A673 (cell line): ENCODE data around the gene ELP5. TPM values are rescaled to one million over a fixed set of nuclear protein-coding genes. Genes with fewer than 3 reads are reported as not detected.

Experiments used
- BruUV-seq: library from RNA; stranded (reverse); fragments of 400-500 nt; replicated peaks from 2 replicates; lab custom pipeline; 2021; lab: Mats Ljungman, UMichigan
- CTCF ChIA-PET: fragments of 300-600 bp; sonication (Branson Sonifier 250); formaldehyde crosslinking; loops from one replicate; lab custom pipeline; 2022; ENCODE audit warnings: antibody characterized with exemption; lab: Charles Lee
- POLR2A ChIA-PET: fragments of 300-600 bp; sonication (Branson Sonifier 250); formaldehyde crosslinking; loops from one replicate; lab custom pipeline; 2022; ENCODE audit warnings: antibody characterized with exemption; ENCODE audit not compliant: low non-redundant PET; lab: Charles Lee
- DNase-seq: peaks from one replicate; pipeline ENCODE4 v3.0.0-alpha.2; 2015; ENCODE audit warnings: low spot score
- H3K27ac ChIP-seq: fragments of 200-600 bp; sonication (generic); 2 replicates; pipeline ENCODE4 v1.5.1; 2016; ENCODE audit warnings: mixed run types, low read depth, mild to moderate bottlenecking, mixed read lengths, antibody characterized with exemption, low read length; ENCODE audit not compliant: poor library complexity, severe bottlenecking
- H3K27me3 ChIP-seq: fragments of 200-600 bp; sonication (generic); replicated peaks from 2 replicates; pipeline ENCODE4 v1.6.1; 2017; ENCODE audit warnings: mixed run types, low read depth, mild to moderate bottlenecking, mixed read lengths, antibody characterized with exemption, low read length; ENCODE audit not compliant: insufficient read depth, poor library complexity
- H3K36me3 ChIP-seq: fragments of 200-600 bp; sonication (generic); 2 replicates; pipeline ENCODE4 v1.6.1; 2016; ENCODE audit warnings: mixed run types, mild to moderate bottlenecking, mixed read lengths, antibody characterized with exemption, low read length; ENCODE audit not compliant: insufficient read depth, poor library complexity, severe bottlenecking
- H3K4me1 ChIP-seq: fragments of 200-600 bp; sonication (generic); 2 replicates; pipeline ENCODE4 v1.6.1; 2017; ENCODE audit warnings: mixed run types, mild to moderate bottlenecking, mixed read lengths, antibody characterized with exemption, low read length; ENCODE audit not compliant: insufficient read depth, poor library complexity, severe bottlenecking
- H3K4me3 ChIP-seq: fragments of 200-600 bp; sonication (generic); 2 replicates; pipeline ENCODE4 v1.5.1; 2016; ENCODE audit warnings: low read depth, mixed run types, mild to moderate bottlenecking, mixed read lengths, low read length; ENCODE audit not compliant: poor library complexity, severe bottlenecking
- H3K9me3 ChIP-seq: fragments of 200-600 bp; sonication (generic); 2 replicates; pipeline ENCODE4 v1.6.1; 2016; ENCODE audit warnings: mixed run types, low read depth, mild to moderate bottlenecking, mixed read lengths, antibody characterized with exemption, low read length; ENCODE audit not compliant: poor library complexity, severe bottlenecking
- CTCF ChIP-seq: fragments of 300-800, 200-600 bp; sonication (generic); conservative IDR thresholded peaks from 2 replicates; pipeline ENCODE4 v1.5.1; 2017; ENCODE audit warnings: low read depth, mild to moderate bottlenecking, antibody characterized with exemption, low read length, moderate library complexity, mixed read lengths
- EZH2 ChIP-seq: fragments of 200-600 bp; sonication (generic); IDR thresholded peaks from 2 replicates; pipeline ENCODE4 v1.6.1; 2017; ENCODE audit warnings: borderline replicate concordance, low read depth, mild to moderate bottlenecking, mixed read lengths, antibody characterized with exemption, low read length; ENCODE audit not compliant: poor library complexity, severe bottlenecking
- intact Hi-C: fragments of 100-400 bp; cut with micrococcal nuclease; formaldehyde crosslinking; loops from one replicate; pipeline ENCODE4 v1.10.0; 2022; ENCODE audit not compliant: unreplicated experiment
- total RNA-seq: library from RNA; stranded (reverse); gene quantifications from 2 replicates; pipeline ENCODE4 v1.2.3, GENCODE V29; 2021

ELP5 gene
- total RNA-seq, 1 experiment from 2014 or later: 128 TPM

- TF ChIP-seq EZH2 (no peak), CTCF (no peak)
- POLR2A ChIA-PET: interaction anchor here (0.5 kb wide), 1 partner anchor 11 kb away, joined by 21 read pairs; the partner anchor contains the start of gene SLC2A4
- no peaks in the 10 kb centered on the region for H3K27me3 ChIP-seq
Measured at GRCh38 chr17:7292729-7293128, 40.7 kb downstream of the ELP5 start.

GRCh38 chr17:7293159-7293558 is 41.1 kb downstream of the ELP5 start:
- Histone ChIP-seq H3K9me3 (no peaks in the 10 kb centered on the region), H3K36me3 (no peaks in the 10 kb centered on the region), H3K27ac (no peak overlapping the region), H3K4me1 (peaks cover 22% of the 10 kb centered on the region), H3K27me3 (no peaks in the 10 kb centered on the region), H3K4me3 (no peak overlapping the region)
- no peak for DNase-seq
- intact Hi-C loops: no loop called here
- no TSS peak for BruUV-seq
- POLR2A ChIA-PET: no interaction called here
- TF ChIP-seq EZH2: no peak
- TF ChIP-seq CTCF: no peak
- CTCF ChIA-PET: interaction anchor here (0.6 kb wide), 1 partner anchor 270 kb away, joined by 4 read pairs; no protein-coding TSS in a partner anchor

More at GRCh38 chr17:7292729-7293128, 40.7 kb downstream of the ELP5 start:
- intact Hi-C loops: no loop called here
- H3K4me1 ChIP-seq: peaks cover 22% of the 10 kb centered on the region
- DNase-seq: no peak
- no peak overlapping the region for H3K4me3 ChIP-seq
- H3K27ac ChIP-seq: no peak overlapping the region
- BruUV-seq: no TSS peak
- H3K9me3 ChIP-seq: no peaks in the 10 kb centered on the region
- no peaks in the 10 kb centered on the region for H3K36me3 ChIP-seq
- CTCF ChIA-PET: interaction anchor here (0.6 kb wide), 1 partner anchor 271 kb away, joined by 4 read pairs; no protein-coding TSS in a partner anchor

- Histone ChIP-seq H3K27me3 (no peaks in the 10 kb centered on the region), H3K9me3 (no peaks in the 10 kb centered on the region), H3K4me3 (peak overlapping the region; percentile 30), H3K4me1 (peaks cover 22% of the 10 kb centered on the region), H3K27ac (no peak overlapping the region), H3K36me3 (no peaks in the 10 kb centered on the region)
- no peak for TF ChIP-seq CTCF
- ChIA-PET POLR2A (no interaction called here), CTCF (no interaction called here)
- no TSS peak for BruUV-seq
- intact Hi-C loops: no loop called here
- DNase-seq: no peak
Measured at GRCh38 chr17:7293816-7294613, 42.0 kb downstream of the ELP5 start.
